HUES6 (cell line): Measurements from ENCODE around the gene GOLGA6A.
"Not testable (repeated sequence)": the region's sequence is repeated elsewhere in the genome, so short reads cannot be mapped to it uniquely, and the experiment has no call there.

ENCODE experiments used
- H3K27ac ChIP-seq: 2 replicates; pipeline ENCODE4 v1.7.0; 2013; ENCODE audit warnings: low read depth, mild to moderate bottlenecking, low read length, inconsistent platforms
- H3K27me3 ChIP-seq: 2 replicates; pipeline ENCODE4 v1.6.1; 2013; ENCODE audit warnings: low read length; ENCODE audit not compliant: control insufficient read depth, insufficient read depth
- H3K36me3 ChIP-seq: 2 replicates; pipeline ENCODE4 v1.6.1; 2013; ENCODE audit warnings: low read length; ENCODE audit not compliant: control insufficient read depth, insufficient read depth
- H3K4me1 ChIP-seq: 2 replicates; pipeline ENCODE4 v1.6.1; 2013; ENCODE audit warnings: low read length; ENCODE audit not compliant: control insufficient read depth, insufficient read depth
- H3K4me3 ChIP-seq: 2 replicates; pipeline ENCODE4 v1.5.1; 2013; ENCODE audit warnings: low read depth, low read length
- H3K9ac ChIP-seq: one replicate; pipeline ENCODE4 v1.6.1; 2013; ENCODE audit warnings: mild to moderate bottlenecking, low read length
- H3K9me3 ChIP-seq: 2 replicates; pipeline ENCODE4 v1.6.1; 2013; ENCODE audit warnings: low read depth, low read length; ENCODE audit not compliant: control insufficient read depth, insufficient read depth

The GOLGA6A gene

DNA sequence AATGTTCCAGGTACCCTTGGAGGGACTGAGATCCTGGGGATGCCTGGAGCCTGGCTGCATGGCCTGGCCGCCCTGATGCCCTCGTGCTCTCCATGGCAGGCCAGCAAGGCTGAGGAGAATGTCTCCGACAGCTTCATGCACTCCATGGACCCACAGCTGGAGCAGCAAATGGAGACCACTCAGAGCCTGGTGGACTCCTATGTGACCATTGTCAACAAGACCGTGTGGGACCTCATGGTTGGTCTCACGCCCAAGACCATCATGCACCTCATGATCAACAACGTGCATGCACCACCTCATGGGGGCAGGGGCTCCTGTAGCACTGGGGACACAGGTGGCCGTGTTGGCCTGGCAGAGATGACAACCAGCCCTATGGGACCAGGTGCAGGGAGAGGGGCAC, 19.7 kb downstream of the GOLGA6A start:
- Histone ChIP-seq H3K4me1 (no peaks in the 10 kb centered on the region), H3K27ac (no peak overlapping the region), H3K36me3 (no peaks in the 10 kb centered on the region), H3K9me3 (peaks cover 5% of the 10 kb centered on the region; the same call in 1 of the 2 replicates), H3K9ac (no peak overlapping the region), H3K4me3 (no peak overlapping the region), H3K27me3 (no peaks in the 10 kb centered on the region)

DNA sequence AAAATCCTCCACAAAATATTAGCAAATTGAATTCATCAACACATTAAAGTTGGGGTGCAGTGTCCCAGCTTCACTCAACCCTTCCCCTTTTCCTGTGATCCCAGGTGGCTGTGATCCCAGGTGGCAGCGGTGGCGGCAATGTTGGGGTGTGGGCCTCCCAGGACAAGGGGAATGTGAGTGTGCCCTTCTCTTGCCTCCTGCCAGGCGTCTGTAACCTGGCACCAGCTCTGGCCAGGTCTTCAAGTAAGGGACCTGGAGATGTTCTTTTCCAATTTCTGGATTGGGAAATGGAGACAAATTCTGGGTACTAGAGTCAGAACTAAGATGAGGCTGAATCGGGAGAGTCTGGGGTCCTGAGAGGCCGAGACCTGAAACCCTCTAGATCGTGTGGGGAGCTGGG, 20.1 kb downstream of the GOLGA6A start:
- no peaks in the 10 kb centered on the region for H3K4me1 ChIP-seq
- no peak overlapping the region for H3K27ac ChIP-seq
- H3K9me3 ChIP-seq, result peaks cover 5% of the 10 kb centered on the region; the same call in 1 of the 2 replicates
- no peak overlapping the region for H3K4me3 ChIP-seq
- no peak overlapping the region for H3K9ac ChIP-seq
- H3K27me3 ChIP-seq, result no peaks in the 10 kb centered on the region
- H3K36me3 ChIP-seq, result no peaks in the 10 kb centered on the region

DNA sequence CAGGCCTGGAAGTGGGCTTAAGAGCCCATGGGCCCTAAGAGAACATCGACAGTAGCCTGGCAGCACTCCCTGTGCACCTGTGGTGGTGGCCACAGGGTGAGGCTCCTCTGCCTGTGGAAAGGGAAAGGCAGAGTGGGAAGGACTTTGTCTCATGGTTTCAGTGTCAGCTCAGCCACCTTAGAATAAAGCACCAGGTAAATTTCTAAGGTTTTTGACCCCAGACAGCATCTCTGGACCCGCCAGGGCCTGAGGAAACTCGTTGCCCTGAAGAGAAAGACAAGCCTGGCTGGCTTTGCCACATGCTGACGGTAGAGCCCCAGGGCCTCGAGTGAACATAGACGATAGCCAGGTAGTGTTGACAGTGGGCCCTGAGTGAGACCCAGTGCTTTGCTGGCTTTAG, 22.1 kb downstream of the GOLGA6A start:
- no peaks in the 10 kb centered on the region for H3K36me3 ChIP-seq
- H3K27ac ChIP-seq, result no peak overlapping the region
- no peaks in the 10 kb centered on the region for H3K4me1 ChIP-seq
- H3K27me3 ChIP-seq, result peaks cover 2% of the 10 kb centered on the region; the same call in 1 of the 2 replicates
- no peak overlapping the region for H3K4me3 ChIP-seq
- H3K9me3 ChIP-seq, result peaks cover 5% of the 10 kb centered on the region; the same call in 1 of the 2 replicates
- H3K9ac ChIP-seq, result no peak overlapping the region

- H3K27me3 ChIP-seq, result peaks cover 11% of the 10 kb centered on the region; the same call in 1 of the 2 replicates
- not testable (repeated sequence) for H3K36me3 ChIP-seq, H3K9ac ChIP-seq, H3K27ac ChIP-seq, H3K9me3 ChIP-seq, H3K4me1 ChIP-seq, H3K4me3 ChIP-seq
Observed at GRCh38 chr15:74059050-74059833, 23.1 kb downstream of the GOLGA6A start.

- peaks cover 12% of the 10 kb centered on the region; the same call in 1 of the 2 replicates for H3K27me3 ChIP-seq
- not testable (repeated sequence) for H3K4me1 ChIP-seq, H3K4me3 ChIP-seq, H3K36me3 ChIP-seq, H3K27ac ChIP-seq, H3K9ac ChIP-seq, H3K9me3 ChIP-seq
Observed at GRCh38 chr15:74056330-74056729, 26.0 kb downstream of the GOLGA6A start.

DNA sequence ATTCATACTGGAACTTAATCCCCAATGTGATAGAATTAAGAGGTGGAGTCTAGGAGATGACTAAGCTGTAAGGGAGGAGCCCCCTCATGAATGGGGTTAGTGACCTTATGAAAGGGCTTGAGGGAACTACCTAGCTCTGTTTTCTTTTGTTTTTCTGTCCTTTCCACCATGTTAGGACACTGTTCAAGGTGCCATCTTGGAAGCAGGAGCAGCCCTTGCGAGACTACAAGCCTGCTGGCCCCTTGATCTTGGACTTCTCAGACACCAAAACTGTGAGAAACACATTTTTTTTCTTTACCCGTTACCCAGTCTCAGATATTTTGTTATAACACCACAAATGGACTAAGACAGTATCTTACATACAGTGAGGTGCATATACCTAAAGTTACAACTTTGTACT, 26.5 kb downstream of the GOLGA6A start:
- Histone ChIP-seq H3K9ac (no peak overlapping the region), H3K4me1 (peaks cover 5% of the 10 kb centered on the region; the same call in 1 of the 2 replicates), H3K4me3 (no peak overlapping the region), H3K36me3 (no peaks in the 10 kb centered on the region), H3K9me3 (peaks cover 5% of the 10 kb centered on the region; the same call in 1 of the 2 replicates), H3K27ac (no peak overlapping the region), H3K27me3 (peaks cover 12% of the 10 kb centered on the region; the same call in 1 of the 2 replicates)

DNA sequence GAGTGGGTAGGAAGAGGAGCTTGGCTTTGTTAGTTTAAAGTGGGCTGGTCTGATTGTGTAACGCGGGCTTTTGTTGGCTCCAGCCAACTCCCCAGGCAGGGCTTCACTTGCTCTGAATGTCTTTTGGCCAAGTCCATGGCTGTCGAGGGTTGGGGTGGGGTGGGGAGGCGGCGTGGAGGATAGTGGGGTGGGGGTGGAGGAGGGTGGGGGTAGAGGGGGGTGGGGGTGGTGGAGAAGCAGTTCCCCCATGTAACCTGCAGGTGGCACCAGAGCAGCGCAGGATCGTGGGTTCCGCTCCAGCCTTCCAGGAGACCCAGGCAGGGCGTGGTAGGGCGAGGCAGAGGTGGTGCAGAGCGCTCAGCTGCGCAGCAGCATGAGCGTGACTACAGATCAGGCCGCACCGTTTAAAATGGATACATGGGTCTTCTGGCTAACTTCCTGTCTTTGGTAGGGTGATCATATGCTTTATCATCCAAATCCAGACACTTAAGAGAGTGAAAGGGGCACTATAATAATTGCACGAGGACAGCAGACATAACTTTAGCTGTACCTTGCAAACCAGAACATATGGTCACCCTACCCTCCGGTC, 28.3 kb downstream of the GOLGA6A start:
- Histone ChIP-seq H3K27ac (no peak overlapping the region), H3K36me3 (no peaks in the 10 kb centered on the region), H3K9me3 (peaks cover 5% of the 10 kb centered on the region; the same call in 1 of the 2 replicates), H3K9ac (no peak overlapping the region), H3K4me1 (peaks cover 5% of the 10 kb centered on the region; the same call in 1 of the 2 replicates), H3K27me3 (peaks cover 12% of the 10 kb centered on the region; the same call in 1 of the 2 replicates), H3K4me3 (no peak overlapping the region)

DNA sequence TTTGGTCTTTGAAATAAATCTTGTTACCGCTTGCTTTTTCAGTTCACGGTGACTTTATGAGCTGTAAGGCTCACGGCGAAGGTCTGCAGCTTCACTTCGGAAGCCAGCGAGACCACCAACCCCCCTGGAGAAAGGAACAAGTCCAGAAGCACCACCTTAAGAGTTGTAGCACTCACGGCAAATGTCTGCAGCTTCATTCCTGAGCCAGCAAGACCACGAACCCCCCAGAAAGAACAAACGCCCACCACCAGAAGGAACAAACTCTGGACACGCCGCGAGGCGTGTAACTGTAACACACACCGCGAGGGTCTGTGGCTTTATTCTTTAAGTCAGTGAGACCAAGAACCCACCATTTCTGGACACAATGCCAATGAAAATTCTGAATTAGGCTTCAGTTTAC, 28.8 kb downstream of the GOLGA6A start:
- Histone ChIP-seq H3K4me3 (no peak overlapping the region), H3K9me3 (peaks cover 3% of the 10 kb centered on the region; the same call in 1 of the 2 replicates), H3K4me1 (peaks cover 5% of the 10 kb centered on the region; the same call in 1 of the 2 replicates), H3K27me3 (peaks cover 12% of the 10 kb centered on the region; the same call in 1 of the 2 replicates), H3K36me3 (no peaks in the 10 kb centered on the region), H3K27ac (no peak overlapping the region), H3K9ac (no peak overlapping the region)

DNA sequence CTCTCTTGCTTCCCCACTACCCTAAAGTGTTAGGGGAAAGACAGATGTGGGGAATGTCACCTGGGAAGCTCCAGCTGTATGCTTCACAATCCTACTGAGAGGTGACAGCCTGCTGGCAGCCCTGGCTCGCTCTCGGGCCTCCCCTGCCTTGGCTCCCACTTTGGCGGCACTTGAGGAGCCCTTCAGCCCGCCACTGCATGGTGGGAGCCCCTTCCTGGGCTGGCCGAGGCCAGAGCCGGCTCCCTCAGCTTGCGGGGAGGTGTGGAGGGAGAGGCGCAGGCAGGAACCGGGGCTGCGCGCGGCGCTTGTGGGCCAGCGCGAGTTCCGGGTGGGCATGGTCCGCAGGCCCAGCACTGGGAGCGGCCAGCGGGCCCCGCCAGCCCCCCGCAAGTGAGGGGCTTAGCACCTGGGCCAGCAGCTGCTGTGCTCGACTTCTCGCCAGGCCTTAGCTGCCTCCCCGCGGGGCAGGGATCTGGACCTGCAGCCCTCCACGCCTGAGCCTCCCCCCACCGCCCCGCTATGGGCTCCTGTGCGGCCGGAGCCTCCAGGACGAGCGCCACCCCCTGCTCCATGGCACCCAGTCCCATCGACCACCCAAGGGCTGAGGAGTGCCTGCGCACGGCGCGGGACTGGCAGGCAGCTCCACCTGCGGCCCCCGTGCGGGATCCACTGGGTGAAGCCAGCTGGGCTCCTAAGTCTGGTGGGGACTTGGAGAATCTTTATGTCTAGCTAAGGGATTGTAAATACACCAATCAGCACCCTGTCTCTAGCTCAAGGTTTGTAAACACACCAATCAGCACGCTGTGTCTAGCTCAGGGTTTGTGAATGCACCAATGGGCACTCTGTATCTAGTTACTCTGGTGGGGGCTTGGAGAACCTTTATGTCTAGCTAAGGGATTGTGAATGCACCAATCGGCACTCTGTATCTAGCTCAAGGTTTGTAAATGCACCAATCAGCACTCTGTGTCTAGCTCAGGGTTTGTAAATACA, 29.8 kb downstream of the GOLGA6A start:
- H3K27me3 ChIP-seq, result peaks cover 12% of the 10 kb centered on the region; the same call in 1 of the 2 replicates
- not testable (repeated sequence) for H3K4me3 ChIP-seq, H3K9ac ChIP-seq, H3K36me3 ChIP-seq, H3K9me3 ChIP-seq, H3K27ac ChIP-seq
- peaks cover 11% of the 10 kb centered on the region for H3K4me1 ChIP-seq

DNA sequence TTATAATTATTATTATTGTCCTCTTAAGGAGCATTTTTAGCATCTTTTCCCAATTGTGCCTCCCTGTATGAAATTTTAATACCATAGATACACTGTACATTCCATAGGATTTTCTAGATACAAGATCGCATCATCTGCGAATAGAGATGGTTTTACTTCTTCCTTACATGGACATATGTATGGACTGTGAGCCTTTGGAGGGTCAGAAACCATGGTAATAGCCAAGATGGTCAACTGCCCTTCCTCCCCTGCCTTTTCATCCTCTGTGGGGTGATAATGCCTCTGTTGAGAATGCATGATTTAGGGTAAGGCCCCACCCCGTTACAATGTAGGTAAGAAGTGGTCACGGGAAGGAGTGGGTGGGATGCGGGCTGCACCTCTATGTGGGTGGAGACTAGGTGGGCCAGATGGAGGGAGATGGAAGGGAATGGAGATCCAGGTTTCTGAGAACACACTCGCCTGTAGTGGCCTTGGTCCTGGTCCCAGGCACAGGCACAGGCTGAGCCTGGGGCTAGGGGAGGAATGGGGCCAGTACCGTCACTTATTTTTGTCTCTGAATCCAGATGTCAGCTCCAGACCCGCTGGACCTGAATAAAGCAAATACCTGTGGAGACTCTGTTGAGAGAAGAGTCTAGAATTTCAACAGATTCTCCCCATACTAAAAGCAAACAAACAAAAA, 31.7 kb downstream of the GOLGA6A start:
- no peak overlapping the region for H3K27ac ChIP-seq

More for the DNA sequence above, 31.7 kb downstream of the GOLGA6A start:
- H3K4me1 ChIP-seq, result peaks cover 11% of the 10 kb centered on the region
- H3K9me3 ChIP-seq, result no peaks in the 10 kb centered on the region; the same call in 1 of the 2 replicates
- H3K36me3 ChIP-seq, result no peaks in the 10 kb centered on the region
- H3K4me3 ChIP-seq, result no peak overlapping the region
- no peak overlapping the region for H3K9ac ChIP-seq
- peaks cover 12% of the 10 kb centered on the region; the same call in 1 of the 2 replicates for H3K27me3 ChIP-seq
